ENCODE data around the gene CFAP73.
"Not testable (repeated sequence)": the region's sequence is repeated elsewhere in the genome, so short reads cannot be mapped to it uniquely, and the experiment has no call there.

The CFAP73 gene

GRCh38 chr12:113149361-113150150 lies at the start of gene CFAP73:
TSS of gene CFAP73 (plus strand) at chr12:113149724. CDS start at chr12:113149858, 134 bp downstream.
- DNase-seq (ENCODE audit: insufficient read length, low spot score) (no peak), FAIRE-seq (no peak)

- FAIRE-seq (no peak), DNase-seq (ENCODE audit: insufficient read length, low spot score) (no peak)
These were observed 49.8 kb upstream of the CFAP73 start for GRCh38 chr12:113099764-113100163.

- FAIRE-seq, result no peak
- DNase-seq (ENCODE audit: insufficient read length, low spot score), result no peak
These were observed 47.8 kb upstream of the CFAP73 start for GRCh38 chr12:113101751-113102150.

- FAIRE-seq, result no peak
- DNase-seq (ENCODE audit: insufficient read length, low spot score), result no peak
These were observed 46.7 kb upstream of the CFAP73 start for GRCh38 chr12:113102811-113103210.

GRCh38 chr12:113103756-113104450 lies 45.6 kb upstream of the CFAP73 start:
- FAIRE-seq (peak; percentile 51), DNase-seq (ENCODE audit: insufficient read length, low spot score) (no peak)

- no peak for FAIRE-seq
- DNase-seq (ENCODE audit: insufficient read length, low spot score), result no peak
These were observed 44.5 kb upstream of the CFAP73 start for GRCh38 chr12:113104953-113105510.

GRCh38 chr12:113105606-113106271 lies 43.8 kb upstream of the CFAP73 start:
- DNase-seq (ENCODE audit: insufficient read length, low spot score) (no peak), FAIRE-seq (no peak)

GRCh38 chr12:113106361-113106760 lies 43.2 kb upstream of the CFAP73 start:
- no peak for FAIRE-seq
- DNase-seq (ENCODE audit: insufficient read length, low spot score), result no peak

GRCh38 chr12:113108308-113108707 lies 41.2 kb upstream of the CFAP73 start:
- FAIRE-seq (no peak), DNase-seq (ENCODE audit: insufficient read length, low spot score) (no peak)

- FAIRE-seq (no peak), DNase-seq (ENCODE audit: insufficient read length, low spot score) (no peak)
These were observed 40.2 kb upstream of the CFAP73 start for GRCh38 chr12:113109360-113109759.

GRCh38 chr12:113109872-113110599 lies 39.5 kb upstream of the CFAP73 start:
- DNase-seq (ENCODE audit: insufficient read length, low spot score) (no peak), FAIRE-seq (no peak)

GRCh38 chr12:113111247-113111646 lies 38.3 kb upstream of the CFAP73 start:
- no peak for FAIRE-seq
- DNase-seq (ENCODE audit: insufficient read length, low spot score), result no peak

GRCh38 chr12:113112043-113112899 lies 37.3 kb upstream of the CFAP73 start:
- FAIRE-seq, result no peak
- DNase-seq (ENCODE audit: insufficient read length, low spot score), result no peak

- FAIRE-seq (no peak), DNase-seq (ENCODE audit: insufficient read length, low spot score) (no peak)
These were observed 36.1 kb upstream of the CFAP73 start for GRCh38 chr12:113113397-113113796.

GRCh38 chr12:113114447-113115178 lies 34.9 kb upstream of the CFAP73 start:
- DNase-seq (ENCODE audit: insufficient read length, low spot score) (no peak), FAIRE-seq (no peak)

- DNase-seq (ENCODE audit: insufficient read length, low spot score) (no peak), FAIRE-seq (no peak)
These were observed 33.9 kb upstream of the CFAP73 start for GRCh38 chr12:113115455-113116126.

- DNase-seq (ENCODE audit: insufficient read length, low spot score) (no peak), FAIRE-seq (no peak)
These were observed 32.6 kb upstream of the CFAP73 start for GRCh38 chr12:113116875-113117274.

- FAIRE-seq; DNase-seq (ENCODE audit: insufficient read length, low spot score): not testable (repeated sequence)
These were observed 31.8 kb upstream of the CFAP73 start for GRCh38 chr12:113117684-113118083.

All from GM19239 (cell line).